ENCODE results near the gene TGM1. TPM values are rescaled to one million over a fixed set of nuclear protein-coding genes. Genes with fewer than 3 reads are reported as not detected.
"Not testable (repeated sequence)": the region's sequence is repeated elsewhere in the genome, so short reads cannot be mapped to it uniquely, and the experiment has no call there.

TGM1 gene
- total RNA-seq, 1 donor from 2014 or later: 0.63 TPM

DNA sequence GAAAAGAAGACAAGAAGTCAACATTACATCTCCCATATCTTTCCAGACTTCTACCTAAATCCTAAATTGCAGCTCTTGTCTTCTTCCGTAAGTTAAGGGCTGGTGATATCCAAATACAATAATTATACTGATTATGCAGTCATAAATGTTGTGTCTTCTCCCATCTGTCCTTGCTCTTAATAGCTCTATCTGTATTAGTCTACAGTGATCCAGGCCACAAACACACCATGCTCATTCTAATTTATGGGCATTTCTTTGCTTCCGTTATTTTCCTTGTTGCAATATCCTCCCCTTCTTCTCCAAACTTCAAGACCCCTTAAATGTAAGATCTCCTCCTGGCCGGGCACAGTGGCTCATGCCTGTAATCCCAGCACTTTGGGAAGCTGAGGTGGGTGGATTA is 43.5 kb downstream of the TGM1 start:
- DNase-seq (ENCODE audit: low read depth): no peak
- TF ChIP-seq, protein P1, sequence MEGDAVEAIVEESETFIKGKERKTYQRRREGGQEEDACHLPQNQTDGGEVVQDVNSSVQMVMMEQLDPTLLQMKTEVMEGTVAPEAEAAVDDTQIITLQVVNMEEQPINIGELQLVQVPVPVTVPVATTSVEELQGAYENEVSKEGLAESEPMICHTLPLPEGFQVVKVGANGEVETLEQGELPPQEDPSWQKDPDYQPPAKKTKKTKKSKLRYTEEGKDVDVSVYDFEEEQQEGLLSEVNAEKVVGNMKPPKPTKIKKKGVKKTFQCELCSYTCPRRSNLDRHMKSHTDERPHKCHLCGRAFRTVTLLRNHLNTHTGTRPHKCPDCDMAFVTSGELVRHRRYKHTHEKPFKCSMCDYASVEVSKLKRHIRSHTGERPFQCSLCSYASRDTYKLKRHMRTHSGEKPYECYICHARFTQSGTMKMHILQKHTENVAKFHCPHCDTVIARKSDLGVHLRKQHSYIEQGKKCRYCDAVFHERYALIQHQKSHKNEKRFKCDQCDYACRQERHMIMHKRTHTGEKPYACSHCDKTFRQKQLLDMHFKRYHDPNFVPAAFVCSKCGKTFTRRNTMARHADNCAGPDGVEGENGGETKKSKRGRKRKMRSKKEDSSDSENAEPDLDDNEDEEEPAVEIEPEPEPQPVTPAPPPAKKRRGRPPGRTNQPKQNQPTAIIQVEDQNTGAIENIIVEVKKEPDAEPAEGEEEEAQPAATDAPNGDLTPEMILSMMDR (conservative IDR thresholded peaks at IDR 0.05; ENCODE audit: low read depth, low read length): no peak
- no peak overlapping the region for H3K4me3 ChIP-seq (ENCODE audit: low read depth, low read length)

DNA sequence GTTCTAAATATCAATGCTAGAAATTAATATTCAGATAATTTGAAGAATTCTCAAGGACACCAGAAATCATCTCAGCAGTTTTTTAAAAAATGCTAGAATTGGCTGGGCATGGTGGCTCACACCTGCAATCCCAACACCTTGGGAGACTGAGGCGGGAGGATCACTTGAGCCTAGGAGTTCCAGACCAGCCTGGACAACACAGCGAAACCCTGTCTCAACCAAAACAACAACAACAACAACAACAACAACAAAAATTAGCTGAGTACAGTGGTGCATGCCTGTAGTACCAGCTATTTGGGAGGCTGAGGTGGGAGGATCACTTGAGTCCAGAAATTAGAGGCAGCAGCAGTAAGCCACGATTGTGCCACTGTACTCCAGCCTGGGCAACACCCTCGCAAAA is 43.9 kb downstream of the TGM1 start:
- DNase-seq (ENCODE audit: low read depth): no peak
- TF ChIP-seq, protein P1 (conservative IDR thresholded peaks at IDR 0.05; ENCODE audit: low read depth, low read length): no peak
- H3K4me3 ChIP-seq (ENCODE audit: low read depth, low read length): no peak overlapping the region

DNA sequence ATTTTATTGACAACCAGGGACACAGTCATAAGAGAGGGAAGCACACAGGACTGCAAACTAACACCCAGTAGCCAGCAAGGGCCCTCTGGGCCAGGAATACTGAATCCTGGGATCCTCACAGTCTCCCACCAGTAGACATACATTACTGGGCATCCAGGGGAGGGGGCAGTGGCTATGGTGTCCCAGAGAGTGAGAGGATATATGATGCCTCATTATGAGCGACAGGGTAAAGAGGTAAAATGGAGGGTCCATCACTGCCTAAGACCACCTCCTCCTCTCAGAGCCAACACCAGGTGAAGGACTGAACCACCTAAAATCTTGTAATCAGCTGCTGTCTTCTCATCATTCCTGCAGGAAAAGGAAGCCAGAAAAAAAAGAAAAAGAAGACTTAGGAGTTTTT is 46.1 kb downstream of the TGM1 start:
- not testable (repeated sequence) for DNase-seq (ENCODE audit: low read depth); H3K4me3 ChIP-seq (ENCODE audit: low read depth, low read length)

DNA sequence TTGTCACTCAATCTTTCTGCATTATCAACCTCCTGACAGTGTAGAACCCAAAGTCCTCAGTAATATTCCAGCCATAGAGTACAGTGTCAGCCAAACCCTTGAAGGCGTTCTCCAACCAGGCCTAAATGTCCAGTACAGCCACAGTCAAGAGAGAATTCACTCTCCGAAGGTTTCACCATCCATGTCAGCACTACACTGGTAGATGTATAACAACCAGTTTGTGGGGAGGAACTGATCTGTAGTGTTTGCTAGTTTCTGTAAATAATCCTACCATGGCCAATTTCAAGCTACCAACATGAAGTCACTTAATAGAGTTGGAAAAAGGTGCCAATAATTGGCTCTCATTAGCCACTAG is 46.7 kb downstream of the TGM1 start:
- DNase-seq (ENCODE audit: low read depth): no peak
- peak overlapping the region; percentile 86 for H3K4me3 ChIP-seq (ENCODE audit: low read depth, low read length)
- TF ChIP-seq, protein P1 (conservative IDR thresholded peaks at IDR 0.05; ENCODE audit: low read depth, low read length): no peak

DNA sequence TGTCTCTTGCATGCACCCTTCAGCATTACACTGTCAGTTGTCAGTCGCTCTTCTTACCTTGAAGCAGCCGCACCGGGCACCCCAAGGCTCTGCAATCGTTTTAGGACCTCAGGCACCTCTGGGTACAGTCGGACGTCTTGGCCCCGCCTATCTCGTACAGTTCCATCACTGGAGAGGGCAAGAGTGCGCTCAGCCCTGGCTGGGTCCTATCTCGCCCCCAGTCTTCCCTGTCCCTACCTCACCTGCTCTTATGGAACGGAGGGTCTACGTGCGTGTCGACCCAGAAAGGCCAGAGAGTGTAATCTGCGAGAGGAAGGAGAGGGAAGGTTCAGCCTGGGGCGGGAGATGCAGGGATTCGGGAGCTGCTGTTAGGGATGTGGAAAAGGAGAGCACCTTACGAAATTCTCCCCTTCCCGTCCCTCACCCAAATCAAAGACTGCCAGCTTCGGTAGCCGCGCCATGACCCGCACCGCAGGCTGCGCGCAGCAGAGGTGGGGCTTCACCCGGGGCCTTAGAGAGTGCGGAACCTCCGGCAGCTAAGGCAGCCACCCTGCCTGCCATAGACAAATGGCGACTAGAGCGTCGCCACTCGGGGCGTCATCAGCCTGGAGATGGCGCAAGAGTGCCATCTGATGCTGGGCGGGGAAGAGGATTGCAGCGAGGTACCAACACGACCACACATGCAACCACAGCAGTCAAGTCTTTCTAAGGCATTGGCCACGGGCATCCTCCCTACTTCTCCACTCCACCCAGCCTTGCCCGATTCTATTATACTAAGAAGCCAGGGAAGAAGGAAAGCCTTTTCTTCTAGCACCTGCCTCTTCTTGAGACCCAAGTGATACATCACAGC is 47.3 kb downstream of the TGM1 start, which contains the start of gene MDP1:
Gene MDP1, minus strand, starts transcription at position 572 of the 850 bp plus-strand sequence. Its CDS starts 111 bp downstream, at position 461.
- TF ChIP-seq, protein P1 (conservative IDR thresholded peaks at IDR 0.05; ENCODE audit: low read depth, low read length): peak; percentile 53
- no peak for DNase-seq (ENCODE audit: low read depth)
- peak within 1 kb of the TSS; percentile 86 for H3K4me3 ChIP-seq (ENCODE audit: low read depth, low read length)

DNA sequence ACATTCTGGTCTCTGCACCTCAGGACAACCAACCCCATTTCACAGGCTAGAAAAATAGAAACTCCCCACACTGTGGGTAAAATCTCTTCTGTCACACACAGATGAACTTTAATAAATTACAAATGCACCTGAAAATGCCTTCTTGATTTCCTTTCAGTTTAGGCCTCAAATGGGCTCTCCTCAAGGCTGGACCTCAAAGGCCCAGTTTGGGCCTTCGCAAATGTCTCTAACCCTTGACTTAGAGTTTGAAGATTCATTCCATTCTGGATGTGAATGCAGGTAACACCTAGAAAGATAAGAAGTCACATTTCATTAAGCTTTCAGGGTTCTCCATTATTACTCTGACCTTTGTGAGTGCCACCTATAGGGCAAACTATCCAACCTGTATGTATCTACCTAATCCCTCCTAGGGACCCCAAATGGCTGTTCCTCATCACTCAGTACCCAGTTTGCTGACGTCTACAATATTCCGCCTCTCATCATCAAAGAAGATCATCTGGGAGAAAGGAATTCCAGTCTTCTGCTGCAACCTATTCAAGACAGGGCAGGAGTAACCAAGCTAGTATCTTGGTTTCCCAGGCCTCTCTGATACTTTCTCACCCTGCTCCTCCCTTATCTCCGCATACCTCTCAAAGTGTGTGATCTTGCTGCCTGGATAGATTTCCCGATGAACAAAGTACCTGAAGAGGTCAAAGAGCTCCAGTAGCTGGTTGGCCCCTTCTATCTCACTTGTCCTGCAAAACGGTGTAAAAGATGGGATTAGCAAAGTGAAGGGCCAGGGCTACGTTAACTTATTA is 48.9 kb downstream of the TGM1 start:
- TF ChIP-seq, protein P1 (conservative IDR thresholded peaks at IDR 0.05; ENCODE audit: low read depth, low read length): no peak
- peak overlapping the region; percentile 86 for H3K4me3 ChIP-seq (ENCODE audit: low read depth, low read length)
- DNase-seq (ENCODE audit: low read depth): no peak
